H1 (cell line): Measurements from ENCODE around the gene TRIM68. TPM values are rescaled to one million over a fixed set of nuclear protein-coding genes. Genes with fewer than 3 reads are reported as not detected.

ENCODE experiments used
- CTCF ChIA-PET: fragments of 300-600 bp; sonication (Branson Sonifier 250); formaldehyde crosslinking; loops from one replicate; lab custom pipeline; 2021; ENCODE audit not compliant: partially characterized antibody; lab: Charles Lee
- POLR2A ChIA-PET: fragments of 300-600 bp; sonication (Branson Sonifier 250); formaldehyde crosslinking; loops from one replicate; lab custom pipeline; 2021; ENCODE audit warnings: inconsistent platforms; ENCODE audit not compliant: partially characterized antibody; lab: Charles Lee
- DNase-seq, 2 experiments: peaks; one replicate each; pipeline versions ENCODE4 v3.0.0 to v3.0.0-alpha.2; 2010 to 2022; ENCODE audit warnings: low spot score in 2 of 2, low read depth in 1 of 2, mixed read lengths in 1 of 2
- FAIRE-seq: peaks from 2 replicates; lab custom pipeline; 2011; peaks lifted over from hg19 to GRCh38; lab: Jason Lieb, UNC
- H2AFZ ChIP-seq: 2 replicates; pipeline ENCODE4 v1.8.1; 2012; ENCODE audit warnings: low read length, inconsistent platforms
- H2AK5ac ChIP-seq: 2 replicates; pipeline ENCODE4 v1.6.1; 2013; ENCODE audit warnings: low read depth, low read length
- H2BK120ac ChIP-seq: replicated peaks from 2 replicates; pipeline ENCODE3; 2013; ENCODE audit warnings: low read depth, low read length, inconsistent platforms
- H2BK12ac ChIP-seq: 2 replicates; pipeline ENCODE4 v1.6.1; 2013; ENCODE audit warnings: low read depth, low read length
- H2BK15ac ChIP-seq: 2 replicates; pipeline ENCODE4 v1.6.1; 2013; ENCODE audit warnings: low read length
- H2BK20ac ChIP-seq: 2 replicates; pipeline ENCODE4 v1.6.1; 2013; ENCODE audit warnings: low read length
- H2BK5ac ChIP-seq: 2 replicates; pipeline ENCODE4 v1.6.1; 2013; ENCODE audit warnings: low read depth, low read length
- H3K14ac ChIP-seq: 2 replicates; pipeline ENCODE4 v1.6.1; 2013; ENCODE audit warnings: inconsistent platforms; ENCODE audit not compliant: insufficient read length
- H3K18ac ChIP-seq: 2 replicates; pipeline ENCODE4 v1.6.1; 2013; ENCODE audit warnings: low read length; ENCODE audit errors: extremely low read depth
- H3K23ac ChIP-seq: 2 replicates; pipeline ENCODE4 v1.6.1; 2013; ENCODE audit warnings: inconsistent platforms; ENCODE audit not compliant: insufficient read length
- H3K23me2 ChIP-seq: 2 replicates; pipeline ENCODE4 v1.6.1; 2013; ENCODE audit warnings: low read depth, low read length
- H3K27ac ChIP-seq: 2 replicates; pipeline ENCODE4 v1.6.1; 2011; ENCODE audit warnings: low read depth, low read length, inconsistent platforms
- H3K27me3 ChIP-seq, 4 experiments: replicated peaks in 1 of 4; 1 replicate in 1 of 4; 2 replicates in 3 of 4; pipeline versions ENCODE4 v1.6.1 to v1.8.1; 2011 to 2013; ENCODE audit warnings: low read length in 3 of 4, mild to moderate bottlenecking in 3 of 4, inconsistent platforms in 2 of 4, mixed read lengths in 2 of 4, moderate library complexity in 1 of 4; ENCODE audit not compliant: control insufficient read depth in 3 of 4, insufficient read depth in 3 of 4; ENCODE audit errors: extremely low read depth in 1 of 4
- H3K36me3 ChIP-seq, 4 experiments: 2 replicates each; pipeline versions ENCODE4 v1.6.1 to v1.8.1; 2011 to 2013; ENCODE audit warnings: mild to moderate bottlenecking in 4 of 4, low read length in 3 of 4, moderate library complexity in 2 of 4, control low read depth in 1 of 4, inconsistent platforms in 1 of 4; ENCODE audit not compliant: insufficient read depth in 4 of 4, control insufficient read depth in 2 of 4
- H3K4ac ChIP-seq: replicated peaks from 2 replicates; pipeline ENCODE3; 2013; ENCODE audit warnings: low read length, low read depth, mixed read lengths, inconsistent platforms; ENCODE audit not compliant: insufficient read length
- H3K4me1 ChIP-seq, 4 experiments: replicated peaks in 1 of 4; 1 replicate in 1 of 4; 2 replicates in 3 of 4; pipeline versions ENCODE4 v1.6.1 to v1.8.1; 2011 to 2013; ENCODE audit warnings: low read length in 3 of 4, inconsistent platforms in 2 of 4, mixed read lengths in 1 of 4; ENCODE audit not compliant: insufficient read depth in 4 of 4, control insufficient read depth in 3 of 4
- H3K4me2 ChIP-seq, 2 experiments: 2 replicates each; pipeline versions ENCODE4 v1.6.1 to v1.8.1; 2011 to 2013; ENCODE audit warnings: low read depth in 2 of 2, low read length in 2 of 2, control low read depth in 1 of 2, inconsistent platforms in 1 of 2, mild to moderate bottlenecking in 1 of 2; ENCODE audit not compliant: insufficient read depth in 1 of 2
- H3K4me3 ChIP-seq, 4 experiments: fragments of 200-600, 300-600 bp in 1 of 4; sonication (generic), shearing (Covaris generic), sonication (Bioruptor Twin) in 1 of 4; 2 replicates each; pipeline versions ENCODE4 v1.5.1 to v1.8.1; 2011 to 2016; ENCODE audit warnings: low read length in 4 of 4, low read depth in 3 of 4, control low read depth in 2 of 4, inconsistent platforms in 2 of 4, mild to moderate bottlenecking in 2 of 4, mixed read lengths in 1 of 4, moderate library complexity in 1 of 4; ENCODE audit not compliant: insufficient read depth in 2 of 4; ENCODE audit errors: extremely low read depth in 1 of 4
- H3K56ac ChIP-seq: replicated peaks from 2 replicates; pipeline ENCODE3; 2013; ENCODE audit warnings: low read depth, mild to moderate bottlenecking, mixed read lengths, low read length, inconsistent platforms; ENCODE audit not compliant: insufficient read length
- H3K79me1 ChIP-seq: 2 replicates; pipeline ENCODE4 v1.6.1; 2013; ENCODE audit warnings: low read depth, low read length, control low read depth
- H3K79me2 ChIP-seq, 2 experiments: 2 replicates each; pipeline versions ENCODE4 v1.6.1 to v1.8.1; 2012 to 2013; ENCODE audit warnings: low read length in 2 of 2, mild to moderate bottlenecking in 2 of 2, inconsistent platforms in 1 of 2; ENCODE audit not compliant: insufficient read depth in 2 of 2, control insufficient read depth in 1 of 2
- H3K9ac ChIP-seq, 4 experiments: replicated peaks in 1 of 4; 1 replicate in 1 of 4; 2 replicates in 3 of 4; pipeline versions ENCODE4 v1.6.1 to v1.8.1; 2011 to 2013; ENCODE audit warnings: low read depth in 3 of 4, low read length in 3 of 4, control low read depth in 2 of 4, mild to moderate bottlenecking in 2 of 4, moderate library complexity in 2 of 4, inconsistent platforms in 1 of 4; ENCODE audit errors: extremely low read depth in 1 of 4
- H3K9me3 ChIP-seq, 2 experiments: 2 replicates each; pipeline versions ENCODE4 v1.6.1 to v1.8.1; 2012 to 2013; ENCODE audit warnings: mild to moderate bottlenecking in 2 of 2, moderate library complexity in 2 of 2, control low read depth in 1 of 2, inconsistent platforms in 1 of 2, low read depth in 1 of 2, low read length in 1 of 2, mixed read lengths in 1 of 2; ENCODE audit not compliant: insufficient read depth in 2 of 2
- H4K20me1 ChIP-seq, 2 experiments: replicated peaks in 1 of 2; 2 replicates each; pipeline versions ENCODE3 to v1.8.1; 2011 to 2013; ENCODE audit warnings: inconsistent platforms in 2 of 2, low read length in 2 of 2, mild to moderate bottlenecking in 1 of 2; ENCODE audit not compliant: insufficient read depth in 2 of 2, control insufficient read depth in 1 of 2
- H4K5ac ChIP-seq: 2 replicates; pipeline ENCODE4 v1.6.1; 2013; ENCODE audit warnings: low read length, low read depth, mixed read lengths, inconsistent platforms; ENCODE audit not compliant: insufficient read length
- H4K8ac ChIP-seq: 2 replicates; pipeline ENCODE4 v1.8.0; 2013; ENCODE audit warnings: mild to moderate bottlenecking, moderate library complexity, low read length, inconsistent platforms; ENCODE audit not compliant: insufficient read depth; ENCODE audit errors: extremely low read depth
- H4K91ac ChIP-seq: replicated peaks from 2 replicates; pipeline ENCODE3; 2013; ENCODE audit warnings: low read length, mixed read lengths, inconsistent platforms; ENCODE audit not compliant: insufficient read length
- BCL11A ChIP-seq, 2 experiments: IDR thresholded peaks; one replicate each; pipeline ENCODE4 v1.6.1; 2011; ENCODE audit warnings: low read depth in 2 of 2, low read length in 2 of 2, mild to moderate bottlenecking in 2 of 2
- BRCA1 ChIP-seq: IDR thresholded peaks from 2 replicates; pipeline ENCODE4 v1.6.1; 2012; ENCODE audit warnings: low read depth, low read length, improper control_type of control experiment
- CBX8 ChIP-seq: fragments of 300-800, 300-1000 bp; sonication (generic); IDR thresholded peaks from 2 replicates; pipeline ENCODE4 v1.7.1; 2016; ENCODE audit warnings: low read depth, low read length, borderline replicate concordance
- CHD2 ChIP-seq: IDR thresholded peaks from 2 replicates; pipeline ENCODE4 v1.6.1; 2012; ENCODE audit warnings: low read length, improper control_type of control experiment
- E2F6 ChIP-seq: IDR thresholded peaks from 2 replicates; pipeline ENCODE4 v1.6.1; 2012; ENCODE audit warnings: inconsistent platforms
- KDM4A ChIP-seq: IDR thresholded peaks from one replicate; pipeline ENCODE4 v1.7.1; 2012; ENCODE audit warnings: low read depth, mild to moderate bottlenecking, moderate library complexity, low read length, inconsistent platforms; ENCODE audit not compliant: severe bottlenecking
- KDM5A ChIP-seq: fragments of 200-600 bp; IDR thresholded peaks from 2 replicates; pipeline ENCODE4 v1.7.1; 2012; ENCODE audit warnings: mild to moderate bottlenecking, low read length, inconsistent platforms, mixed read lengths
- SP1 ChIP-seq: IDR thresholded peaks from 2 replicates; pipeline ENCODE4 v1.6.1; 2011; ENCODE audit warnings: low read depth, low read length
- TBP ChIP-seq: IDR thresholded peaks from 2 replicates; pipeline ENCODE4 v1.6.1; 2011; ENCODE audit warnings: low read depth, low read length, improper control_type of control experiment
- TCF12 ChIP-seq: IDR thresholded peaks from 2 replicates; pipeline ENCODE4 v1.6.1; 2011; ENCODE audit warnings: low read depth, mild to moderate bottlenecking, low read length
- WGBS, 2 experiments: shearing (Covaris generic) in 1 of 2; methylation state at CpG; one replicate each; pipeline versions ENCODE4 v1.1.6 to v1.1.7; 2013 to 2015; ENCODE audit warnings: low lambda C conversion rate in 2 of 2, mixed read lengths in 2 of 2, inconsistent platforms in 1 of 2, low coverage in 1 of 2, missing lambda C conversion rate in 1 of 2; ENCODE audit not compliant: insufficient replicate concordance in 2 of 2, insufficient coverage in 1 of 2, insufficient read length in 1 of 2; ENCODE audit errors: extremely low coverage in 1 of 2, missing lambda C conversion rate in 1 of 2; 5-methylcytosine and 5-hydroxymethylcytosine counted together
- polyA plus RNA-seq, 7 experiments: library from polyadenylated mRNA; depleted of rRNA in 3 of 7; stranded (reverse) in 5 of 7; unstranded in 2 of 7; fragments of >200 nt in 5 of 7; fragments of 200-250 nt in 2 of 7; gene quantifications; 1 replicate in 5 of 7; 2 replicates in 1 of 7; 4 replicates in 1 of 7; pipeline versions ENCODE4 v1.2.1 to v1.2.3, GENCODE V29; 2011 to 2013; ENCODE audit warnings: missing spikeins in 2 of 7, mixed read lengths in 2 of 7
- total RNA-seq: library from RNA; stranded (reverse); fragmentation: NEBNext Ultra II Directional; extraction: Animal tissue kit (Norgen Biotek cat#: 25700); gene quantifications from 2 replicates; pipeline ENCODE4 v1.2.1, GENCODE V29; 2021

Gene TRIM68
- total and polyA plus RNA-seq, 2 of the 8 experiments (the other 6 are each of a cell fraction or from before 2014, with no cell fraction given), result 3.4 to 5.7 TPM

DNA sequence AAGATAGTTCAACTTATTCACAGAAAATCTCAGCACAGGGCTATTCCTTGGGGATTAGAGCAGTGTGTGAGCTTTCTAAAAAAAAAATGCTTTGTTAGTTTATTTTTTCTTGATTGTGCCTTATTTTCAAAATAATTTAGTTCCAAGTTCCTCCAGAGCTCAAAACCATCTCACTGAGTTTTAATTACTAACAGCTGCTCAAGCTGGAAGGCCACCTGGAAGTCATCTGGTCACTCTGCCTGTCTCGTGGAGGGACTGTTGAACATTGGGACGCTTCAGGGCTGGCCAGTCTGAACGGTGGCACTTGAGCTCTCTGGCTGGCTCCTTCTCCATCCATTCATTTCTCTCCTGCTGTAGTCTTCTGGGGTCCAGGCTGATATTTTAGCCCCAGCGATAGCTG is 39.7 kb upstream of the TRIM68 start:
- CTCF ChIA-PET, result interaction anchor here (0.8 to 5.4 kb wide), 6 partner anchors 11 to 188 kb away, joined by 3 to 30 read pairs (median 3); partner anchors contain the start of gene OR51D1
- FAIRE-seq, result no peak

More for the DNA sequence above, 39.7 kb upstream of the TRIM68 start:
- TF ChIP-seq E2F6 (no peak), SP1 (no peak), KDM4A (no peak), TBP (no peak), CBX8 (no peak), CHD2 (no peak), TCF12 (no peak), KDM5A (no peak), BRCA1 (no peak), BCL11A (IDR thresholded peaks at IDR 0.05; ENCODE audit: low read depth in 2 of 2, low read length in 2 of 2) (no peak)
- no peaks in the 10 kb centered on the region for H4K20me1 ChIP-seq
- no peaks in the 10 kb centered on the region for H3K23me2 ChIP-seq
- H3K79me1 ChIP-seq, result no peaks in the 10 kb centered on the region
- H2BK15ac ChIP-seq, result no peak overlapping the region
- WGBS, 2 experiments, result 90% methylated on average over 4 of the region's 4 CpGs; no CpG with 5 or more reads in 1 of the 2 experiments
- H4K91ac ChIP-seq, result no peak overlapping the region
- POLR2A ChIA-PET, result no interaction called here
- H3K79me2 ChIP-seq, result no peaks in the 10 kb centered on the region
- H4K5ac ChIP-seq, result no peak overlapping the region
- no peak overlapping the region for H2BK12ac ChIP-seq
- no peak for DNase-seq
- H3K27ac ChIP-seq, result no peak overlapping the region
- H3K9me3 ChIP-seq, result no peaks in the 10 kb centered on the region; a peak in 1 of 4 replicates
- H4K8ac ChIP-seq, result no peak overlapping the region
- no peaks in the 10 kb centered on the region for H3K4me1 ChIP-seq
- no peak overlapping the region for H2AFZ ChIP-seq
- no peak overlapping the region for H3K23ac ChIP-seq
- H3K4ac ChIP-seq, result no peak overlapping the region
- no peak overlapping the region for H3K9ac ChIP-seq
- no peak overlapping the region for H3K4me3 ChIP-seq
- H2BK20ac ChIP-seq, result no peak overlapping the region
- H3K36me3 ChIP-seq, result no peaks in the 10 kb centered on the region
- no peaks in the 10 kb centered on the region for H3K27me3 ChIP-seq
- H2BK5ac ChIP-seq, result no peak overlapping the region
- H3K4me2 ChIP-seq, result no peak overlapping the region
- no peak overlapping the region for H3K18ac ChIP-seq
- H2AK5ac ChIP-seq, result no peak overlapping the region
- no peak overlapping the region for H2BK120ac ChIP-seq
- no peak overlapping the region for H3K56ac ChIP-seq
- H3K14ac ChIP-seq, result no peak overlapping the region
